ENCODE measurements around the gene ACTMAP.

Gene ACTMAP

DNA sequence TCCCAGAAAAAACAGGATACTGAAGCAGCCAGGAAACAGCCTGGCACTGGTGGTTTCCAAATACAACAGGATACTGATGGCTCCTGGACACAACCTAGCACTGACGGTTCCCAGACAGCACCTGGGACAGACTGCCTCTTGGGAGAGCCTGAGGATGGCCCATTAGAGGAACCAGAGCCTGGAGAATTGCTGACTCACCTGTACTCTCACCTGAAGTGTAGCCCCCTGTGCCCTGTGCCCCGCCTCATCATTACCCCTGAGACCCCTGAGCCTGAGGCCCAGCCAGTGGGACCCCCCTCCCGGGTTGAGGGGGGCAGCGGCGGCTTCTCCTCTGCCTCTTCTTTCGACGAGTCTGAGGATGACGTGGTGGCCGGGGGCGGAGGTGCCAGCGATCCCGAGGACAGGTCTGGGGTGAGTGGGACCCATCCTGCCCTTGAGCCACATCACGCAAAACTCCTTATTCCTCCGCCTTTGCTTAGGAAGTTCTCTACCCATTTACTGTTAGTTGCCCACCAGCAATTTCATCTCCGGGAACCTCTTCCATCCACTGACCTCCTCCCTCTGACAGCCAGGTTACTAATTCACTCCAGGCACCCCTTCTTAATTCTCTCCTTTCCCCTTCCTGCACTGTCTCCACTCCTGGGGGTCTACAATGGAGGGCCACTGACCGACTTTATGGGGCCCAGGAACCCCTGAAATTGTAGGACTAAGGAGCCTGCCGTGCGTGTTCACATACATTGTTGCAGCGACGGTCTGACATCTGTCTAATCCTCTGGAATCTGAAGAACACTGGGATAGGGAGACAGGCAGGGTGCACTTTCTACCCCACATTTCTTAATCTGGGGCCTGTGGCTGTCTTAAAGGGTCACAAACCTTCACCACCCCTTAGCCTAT lies 32.1 kb downstream of the ACTMAP start:
- no peak for DNase-seq

DNA sequence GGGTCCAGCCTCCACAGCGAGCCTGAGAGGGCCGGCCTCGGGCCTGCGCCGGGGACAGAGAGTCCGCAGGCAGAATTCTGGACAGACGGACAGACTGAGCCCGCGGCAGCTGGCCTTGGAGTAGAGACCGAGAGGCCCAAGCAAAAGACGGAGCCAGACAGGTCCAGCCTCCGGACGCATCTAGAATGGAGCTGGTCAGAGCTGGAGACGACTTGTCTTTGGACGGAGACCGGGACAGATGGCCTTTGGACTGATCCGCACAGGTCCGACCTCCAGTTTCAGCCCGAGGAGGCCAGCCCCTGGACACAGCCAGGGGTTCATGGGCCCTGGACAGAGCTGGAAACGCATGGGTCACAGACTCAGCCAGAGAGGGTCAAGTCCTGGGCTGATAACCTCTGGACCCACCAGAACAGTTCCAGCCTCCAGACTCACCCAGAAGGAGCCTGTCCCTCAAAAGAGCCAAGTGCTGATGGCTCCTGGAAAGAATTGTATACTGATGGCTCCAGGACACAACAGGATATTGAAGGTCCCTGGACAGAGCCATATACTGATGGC lies 32.9 kb downstream of the ACTMAP start:
- no peak for DNase-seq

DNA sequence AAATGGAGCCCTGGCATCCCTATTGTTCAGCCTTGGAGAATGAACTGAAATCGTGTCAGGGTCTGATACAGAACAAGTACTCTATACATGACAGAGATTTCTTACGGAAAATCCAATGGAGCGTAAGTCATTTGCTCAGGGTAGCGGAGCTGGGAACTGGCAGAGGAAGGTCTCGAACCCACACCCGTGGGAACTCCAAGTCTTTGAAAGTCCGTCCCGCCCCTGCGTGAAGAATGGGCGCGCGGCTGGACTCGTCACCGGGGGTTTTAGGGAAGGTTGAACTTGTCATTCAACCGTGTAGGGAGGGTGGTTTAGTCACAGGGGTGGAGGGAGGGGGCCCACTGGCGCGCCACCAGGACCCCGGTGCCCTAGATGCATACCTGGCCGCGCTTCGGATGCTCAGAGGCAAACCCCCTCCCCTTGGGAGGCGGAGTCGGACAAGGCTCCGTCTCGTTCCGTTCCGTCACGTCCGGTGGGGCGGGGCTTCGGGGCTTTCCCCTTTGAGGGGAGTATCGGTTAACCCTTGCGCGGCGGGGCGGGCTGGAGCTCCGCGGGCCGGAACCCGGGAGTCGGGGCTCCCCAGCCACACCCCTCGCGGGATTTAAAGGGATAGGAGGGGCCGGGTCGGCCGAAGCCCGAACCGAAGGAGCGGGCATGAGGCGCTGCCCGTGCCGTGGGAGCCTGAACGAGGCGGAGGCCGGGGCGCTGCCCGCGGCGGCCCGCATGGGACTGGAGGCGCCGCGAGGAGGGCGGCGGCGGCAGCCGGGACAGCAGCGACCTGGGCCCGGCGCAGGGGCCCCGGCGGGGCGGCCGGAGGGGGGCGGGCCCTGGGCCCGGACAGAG lies 33.6 kb downstream of the ACTMAP start, which contains the start of the genes COQ8B and ITPKC:
Gene COQ8B (minus strand): TSS at position 405 of the 843 bp plus-strand sequence. CDS start 2,254 bp downstream, outside the sequence.
Gene ITPKC (plus strand): TSS at position 631 of the 843 bp plus-strand sequence. CDS start 24 bp downstream, at position 655.
- DNase-seq = peak; percentile 99 to 100 (median 100)

DNA sequence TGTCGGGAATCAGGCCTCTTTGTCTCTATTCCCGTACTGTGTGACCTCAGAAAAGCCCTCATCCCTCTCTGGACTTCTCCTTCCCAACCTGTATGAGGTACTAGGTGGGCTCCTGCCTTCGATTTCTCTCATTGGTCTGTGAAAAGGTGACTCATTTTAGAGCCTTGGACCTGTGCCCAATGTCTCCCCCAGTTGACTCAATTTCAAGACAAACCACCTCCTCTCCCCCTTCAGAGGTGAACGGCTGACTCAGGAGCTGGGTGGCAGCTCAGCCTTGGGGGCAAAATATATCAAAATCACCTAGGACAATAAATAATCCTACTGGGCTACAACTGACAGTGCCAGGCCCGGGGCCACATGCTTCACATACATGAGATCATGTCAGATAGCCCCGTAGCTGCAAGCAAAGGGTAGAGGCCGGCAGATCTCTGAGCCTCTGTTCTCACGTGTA lies 34.2 kb downstream of the ACTMAP start:
- DNase-seq = peak in 2 of 4 experiments; percentile 37 to 39

DNA sequence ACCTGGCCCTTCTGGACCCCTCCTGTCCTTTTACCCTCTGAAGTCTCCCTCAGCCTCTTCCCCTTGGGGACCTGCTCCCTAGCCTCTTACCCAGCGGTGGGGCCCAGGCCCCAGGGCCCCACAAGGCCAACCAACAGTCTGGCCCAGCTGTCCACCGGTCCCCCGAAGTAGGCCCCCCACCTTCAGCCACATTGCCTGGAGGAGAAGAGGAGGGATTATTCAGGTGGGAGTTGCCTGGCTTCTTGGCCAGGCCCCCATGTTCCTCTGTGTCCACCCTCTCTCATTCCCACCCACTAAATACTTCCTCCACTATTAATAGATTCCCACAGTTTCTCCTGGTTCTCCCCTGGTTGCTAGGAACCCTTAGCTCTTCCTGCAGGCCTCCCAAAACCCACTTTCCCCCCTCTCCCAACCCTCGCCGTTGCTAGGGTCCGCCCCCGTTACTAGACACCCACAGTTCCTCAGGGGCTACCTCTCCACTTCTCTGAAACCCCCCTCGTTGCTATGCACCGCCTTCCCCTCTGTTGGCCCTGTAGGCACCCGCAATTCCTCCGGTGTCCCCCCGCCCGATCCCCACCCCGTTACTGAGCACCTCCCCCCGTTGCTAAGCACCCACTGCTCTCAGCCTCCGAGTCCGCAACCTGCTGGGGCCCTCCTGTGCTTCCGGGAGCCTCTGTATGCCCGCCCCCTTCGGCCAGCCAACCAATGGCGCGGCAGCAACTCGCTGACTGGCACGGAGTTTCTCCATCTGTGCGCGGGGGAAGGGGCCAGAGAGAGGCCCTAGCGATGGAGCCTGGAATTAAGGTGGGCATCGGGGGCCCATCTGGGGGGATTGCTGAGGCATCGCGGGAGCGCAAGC lies 35.6 kb downstream of the ACTMAP start:
- DNase-seq = peak; percentile 75 to 89 (median 83)

DNA sequence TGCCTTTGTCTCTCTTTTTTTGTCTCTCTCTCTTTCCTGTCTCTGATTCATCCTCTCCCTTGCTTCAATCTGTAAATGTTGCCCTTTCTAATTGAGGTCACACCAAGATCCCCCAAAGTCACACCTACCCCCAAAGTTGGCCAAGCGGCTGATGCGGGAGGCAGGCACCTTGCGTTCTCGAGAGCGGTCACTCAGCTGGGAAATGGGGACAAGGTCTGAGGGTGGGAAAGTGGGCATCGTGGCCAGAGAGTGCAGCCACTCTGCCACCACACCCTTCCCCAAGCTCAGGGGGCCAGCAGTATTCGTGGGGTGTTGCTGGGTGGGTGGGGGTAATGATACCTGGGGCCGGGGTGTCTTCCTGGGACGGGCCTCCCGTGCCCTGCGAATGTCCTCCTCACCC lies 36.3 kb downstream of the ACTMAP start:
- no peak for DNase-seq

DNA sequence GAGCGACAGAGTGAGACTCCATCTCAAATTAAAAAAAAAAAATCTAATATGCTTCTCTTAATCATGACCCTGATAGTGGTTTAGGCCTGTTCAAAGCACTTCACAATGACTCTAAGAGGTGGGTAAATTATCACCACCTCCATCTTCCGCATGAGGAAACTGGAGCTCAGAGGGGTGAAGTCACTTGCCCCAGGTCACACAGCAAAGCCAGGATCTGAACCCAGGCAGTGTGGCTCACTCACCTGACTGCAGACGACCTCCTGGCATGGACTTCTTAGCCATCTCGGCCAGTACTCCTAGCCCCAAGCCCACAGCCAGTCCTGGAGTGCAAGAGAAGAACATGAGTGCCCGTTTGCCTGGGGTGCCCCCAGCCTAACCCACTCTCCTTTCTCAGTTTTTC lies 40.5 kb downstream of the ACTMAP start:
- no peak for DNase-seq

DNA sequence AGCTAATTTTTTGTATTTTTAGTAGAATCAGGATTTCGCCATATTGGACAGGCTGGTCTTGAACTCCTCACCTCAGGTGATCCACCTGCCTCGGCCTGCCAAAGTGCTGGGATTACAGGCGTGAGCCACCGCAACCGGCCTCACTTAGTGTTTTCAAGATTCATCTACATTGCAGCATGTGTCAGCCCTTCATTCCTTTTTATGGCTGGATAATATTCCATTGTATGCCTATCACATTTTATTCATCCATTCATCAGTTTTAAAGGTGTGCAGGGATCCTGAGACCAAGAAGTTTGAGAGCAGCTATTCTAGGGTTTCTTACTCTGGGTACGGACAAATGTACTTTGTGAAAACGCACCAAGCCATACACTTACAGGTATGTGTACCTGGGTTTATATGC lies 42.7 kb downstream of the ACTMAP start:
- DNase-seq = no peak

DNA sequence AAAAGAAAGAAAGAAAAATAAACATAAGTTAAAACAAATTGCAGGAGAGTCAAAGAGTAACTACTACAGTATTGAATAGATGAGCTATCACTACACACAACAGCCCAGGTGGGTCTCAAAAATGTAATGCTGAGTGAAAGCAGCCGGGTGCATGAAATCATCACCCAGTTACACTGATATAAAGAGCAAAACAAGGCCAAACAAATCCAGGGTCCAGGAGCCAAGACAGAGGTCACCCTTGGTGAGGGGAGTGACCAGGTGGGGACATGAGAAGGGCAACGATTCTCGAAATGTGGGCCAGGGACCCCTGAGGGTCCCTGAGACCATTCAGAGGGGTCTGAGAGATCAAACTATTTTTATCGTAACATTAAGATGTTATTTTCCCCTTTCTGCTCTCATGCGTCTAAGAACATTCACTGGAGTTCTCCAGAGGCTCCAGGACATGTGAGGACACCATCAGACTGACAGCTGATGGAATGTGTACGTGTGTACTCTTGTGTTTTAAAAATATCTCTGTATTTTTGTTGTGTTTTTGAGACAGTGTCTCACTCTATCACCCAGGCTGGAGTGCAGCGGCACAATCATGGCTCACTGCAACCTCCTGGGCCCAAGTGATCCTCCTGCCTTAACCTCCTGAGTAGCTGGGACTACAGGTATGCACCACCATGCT lies 44.2 kb downstream of the ACTMAP start:
- no peak for DNase-seq

DNA sequence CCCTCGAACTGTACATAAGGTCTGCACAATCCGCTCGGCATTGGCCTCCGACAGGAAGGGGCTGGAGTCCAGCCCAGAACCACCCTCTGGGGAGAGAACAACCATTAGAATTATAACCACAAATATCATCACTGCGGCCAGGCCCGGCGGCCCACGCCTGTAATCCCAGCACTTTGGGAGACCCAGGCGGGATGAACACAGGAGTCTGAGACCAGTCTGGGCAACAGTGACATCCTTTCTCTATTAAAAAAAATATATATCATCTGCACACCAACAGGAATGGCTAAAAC lies 45.0 kb downstream of the ACTMAP start:
- DNase-seq = no peak

DNA sequence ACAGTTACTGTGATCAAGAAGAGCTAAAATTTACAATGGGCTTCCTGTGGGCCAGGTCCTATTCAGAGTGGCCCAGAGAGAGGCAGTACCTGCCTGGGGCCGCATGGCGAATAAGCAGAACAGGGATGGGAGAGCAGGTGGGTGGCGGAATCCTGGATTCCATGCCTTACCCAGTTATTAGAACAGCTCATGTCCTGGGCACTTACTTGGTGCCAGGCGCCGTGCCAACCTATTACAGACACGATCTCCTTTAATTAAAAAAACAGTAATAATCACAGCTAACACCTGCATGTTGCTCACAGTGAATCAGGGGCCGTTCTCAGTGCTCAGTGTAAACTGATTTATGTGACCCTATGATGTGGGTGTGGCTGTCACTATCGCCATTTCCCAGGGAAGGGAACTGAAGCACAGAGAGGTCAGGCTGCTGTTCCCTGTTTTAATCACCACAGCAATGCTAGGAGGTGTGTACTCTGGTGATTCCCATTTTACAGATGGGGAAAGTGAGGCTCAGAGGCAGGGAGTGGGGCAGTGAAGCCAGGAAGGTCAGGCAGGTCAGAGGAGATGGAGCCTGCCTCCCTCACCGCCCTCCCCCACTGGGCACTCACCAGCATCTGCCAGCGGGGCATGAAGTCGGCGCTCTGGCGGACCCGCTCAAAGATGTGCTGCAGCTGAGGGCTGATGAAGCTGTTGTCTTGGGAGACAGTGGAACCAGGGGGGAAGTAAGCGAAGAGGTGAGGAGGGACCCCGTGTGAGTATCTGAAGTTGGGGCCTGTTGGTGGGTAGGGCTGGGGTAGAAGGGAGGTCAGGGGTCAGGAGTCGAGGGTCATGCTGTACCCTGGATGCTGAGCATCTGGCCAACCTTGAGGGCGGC lies 45.6 kb downstream of the ACTMAP start:
- DNase-seq = no peak

DNA sequence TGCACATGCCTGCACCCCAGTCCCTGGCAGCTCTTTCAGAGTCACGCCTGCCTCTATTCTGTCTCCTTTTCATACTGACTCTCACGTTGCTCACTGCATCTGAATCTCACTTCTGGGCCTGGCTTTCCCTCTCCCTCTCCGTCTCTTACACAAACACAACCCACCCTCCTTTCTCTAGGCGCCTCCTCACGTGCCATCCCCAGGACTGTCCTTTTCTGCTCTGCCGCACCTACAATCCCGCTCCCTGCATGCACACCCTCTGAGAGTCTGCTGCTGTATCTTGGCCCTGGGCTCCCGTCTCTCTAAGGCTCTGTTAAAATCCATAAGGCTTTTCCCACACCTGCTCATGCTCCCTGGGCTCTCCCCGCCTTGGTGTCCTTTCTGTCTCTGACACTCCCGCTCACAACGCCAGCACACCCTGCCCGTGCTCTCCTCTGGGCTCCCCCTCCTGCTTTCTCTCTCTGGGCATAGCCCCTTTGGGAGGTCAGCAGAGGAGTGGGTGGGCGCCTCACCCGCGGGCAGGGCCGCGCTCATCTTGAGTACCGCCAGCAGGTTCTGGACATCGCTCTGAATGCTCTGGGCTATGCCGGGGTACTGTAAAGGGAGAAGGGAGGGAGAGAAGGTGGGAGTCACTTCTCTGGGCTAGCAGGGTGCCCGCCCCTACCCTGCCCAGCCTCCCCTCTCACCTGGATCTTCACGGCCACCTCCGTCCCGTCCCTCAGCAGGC lies 47.1 kb downstream of the ACTMAP start:
- DNase-seq = no peak

DNA sequence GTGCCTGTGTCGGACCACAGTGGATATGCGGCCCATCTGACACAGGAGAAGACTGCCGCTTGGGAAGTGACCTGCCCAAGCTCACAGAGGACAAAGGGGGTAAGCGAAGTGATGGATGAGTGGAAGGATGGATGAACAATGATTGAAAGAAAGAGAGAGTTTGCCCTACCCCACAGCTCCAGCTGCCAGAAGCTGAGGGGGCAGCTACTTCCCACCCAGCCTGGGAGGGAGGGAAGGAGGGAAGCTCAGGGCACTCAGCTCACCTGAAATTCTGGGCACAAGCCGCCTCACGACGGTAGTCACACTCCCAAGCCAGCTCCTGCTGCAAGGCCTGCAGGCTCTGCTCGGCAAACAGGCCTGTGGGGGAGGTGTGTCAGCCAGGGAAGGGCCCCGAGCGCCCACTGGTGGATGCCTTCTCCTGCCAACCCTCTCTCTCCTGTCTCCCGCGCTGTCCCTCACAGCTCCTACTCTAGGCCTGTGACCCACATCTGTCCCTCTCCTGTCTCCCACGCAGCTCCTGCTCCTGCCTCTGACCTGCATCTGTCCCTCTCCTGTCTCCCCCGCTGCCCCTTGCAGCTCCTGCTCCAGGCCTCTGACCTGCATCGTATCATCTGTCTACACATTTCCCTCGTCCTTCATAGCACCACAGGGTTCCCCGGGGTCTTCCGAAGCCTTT lies 47.8 kb downstream of the ACTMAP start:
- no peak for DNase-seq

DNA sequence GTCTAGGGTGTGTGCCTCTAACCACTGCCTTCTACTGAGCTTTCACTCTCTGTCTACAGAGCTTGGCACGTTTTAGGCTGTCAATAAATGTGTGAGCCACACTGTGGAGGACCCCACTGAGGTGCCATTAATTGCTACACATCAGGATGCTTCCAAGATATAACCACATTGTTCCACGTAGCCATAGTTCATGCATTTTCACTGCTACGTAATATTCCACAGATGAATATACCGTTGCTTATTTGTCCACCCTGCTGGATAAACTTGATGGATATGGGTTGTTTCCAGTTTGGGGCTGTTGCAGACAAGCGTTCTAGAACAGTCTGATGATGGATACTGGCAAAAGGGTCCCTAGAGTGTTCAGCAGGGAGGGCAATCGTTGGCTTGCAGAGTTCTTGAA lies 48.5 kb downstream of the ACTMAP start:
- DNase-seq = no peak

DNA sequence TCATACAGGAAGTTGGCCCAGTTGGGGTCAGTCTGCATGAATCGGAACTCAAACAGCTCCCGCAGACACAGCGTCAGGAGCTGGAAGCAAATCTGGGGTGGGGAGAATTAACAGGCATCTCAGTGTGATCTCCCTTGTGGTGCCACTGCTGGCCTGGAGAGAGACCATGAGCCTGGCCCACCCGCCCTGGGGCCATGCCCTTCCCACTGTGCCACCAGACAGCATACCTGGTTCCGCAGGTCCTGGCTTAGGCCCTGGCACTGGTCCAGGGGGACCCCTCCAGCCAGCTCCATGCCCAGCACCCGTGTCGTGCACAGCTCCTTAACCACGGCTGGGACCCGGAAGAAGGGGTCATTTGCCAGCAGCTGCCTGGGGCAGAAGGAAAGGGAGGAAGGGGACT lies 50.2 kb downstream of the ACTMAP start:
- no peak for DNase-seq

DNA sequence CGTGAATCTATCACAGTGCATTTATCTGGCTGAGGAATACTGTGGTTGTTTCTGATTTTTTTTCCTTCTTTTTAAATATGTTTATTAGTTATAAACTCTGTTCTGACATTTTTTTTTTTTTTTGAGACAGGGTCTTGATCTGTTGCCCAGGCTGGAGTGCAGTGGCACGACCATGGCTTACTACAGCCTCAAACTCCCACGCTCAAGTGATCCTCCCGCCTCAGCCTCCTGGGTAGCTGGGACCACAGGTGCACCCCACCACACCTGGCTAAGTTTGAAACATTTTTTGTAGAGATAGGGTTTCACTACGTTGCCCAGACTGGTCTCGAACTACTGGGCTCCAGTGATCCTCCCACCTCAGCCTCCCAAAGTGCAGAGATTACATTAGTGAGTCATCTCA lies 53.3 kb downstream of the ACTMAP start:
- no peak for DNase-seq

DNA sequence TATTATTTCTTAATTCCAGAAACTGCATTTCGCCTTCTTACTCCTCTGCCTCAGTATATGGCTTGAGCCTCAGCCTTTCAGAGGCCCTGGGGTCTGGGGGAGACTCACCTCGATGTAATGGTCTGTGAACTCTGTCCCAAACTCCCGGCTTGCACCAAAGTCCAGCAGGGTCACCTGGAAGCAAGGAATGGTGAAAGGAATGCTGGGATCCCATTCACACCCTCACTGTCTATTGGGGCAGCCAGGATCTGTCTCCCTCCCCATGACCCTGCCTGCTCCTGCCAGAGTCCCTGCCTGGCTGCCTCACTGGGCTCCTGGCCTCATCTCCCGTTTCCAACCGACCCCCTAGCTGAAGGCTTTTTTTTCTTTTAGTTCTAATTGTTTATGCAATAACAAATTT lies 54.4 kb downstream of the ACTMAP start:
- DNase-seq = no peak

DNA sequence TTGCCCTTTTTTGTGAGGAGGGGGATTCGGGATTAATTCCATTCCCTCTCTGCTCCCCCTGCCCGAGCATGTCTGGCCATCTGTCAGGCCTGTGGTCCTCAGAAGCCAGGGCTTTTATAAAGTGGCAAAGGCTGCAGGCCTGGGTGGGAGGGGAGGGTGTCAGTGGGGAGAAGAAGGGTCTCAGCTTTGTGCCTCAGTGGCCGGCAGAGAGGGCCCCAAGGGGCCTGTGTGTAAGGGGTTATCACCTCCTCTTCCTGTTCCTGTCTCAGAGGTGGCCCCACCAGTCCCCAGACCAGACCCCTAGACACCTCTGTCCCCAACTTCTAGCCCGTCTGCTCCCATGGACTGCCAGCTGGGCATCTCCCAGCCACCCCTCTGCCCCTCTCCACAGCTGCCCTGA lies 56.4 kb downstream of the ACTMAP start:
- no peak for DNase-seq

DNA sequence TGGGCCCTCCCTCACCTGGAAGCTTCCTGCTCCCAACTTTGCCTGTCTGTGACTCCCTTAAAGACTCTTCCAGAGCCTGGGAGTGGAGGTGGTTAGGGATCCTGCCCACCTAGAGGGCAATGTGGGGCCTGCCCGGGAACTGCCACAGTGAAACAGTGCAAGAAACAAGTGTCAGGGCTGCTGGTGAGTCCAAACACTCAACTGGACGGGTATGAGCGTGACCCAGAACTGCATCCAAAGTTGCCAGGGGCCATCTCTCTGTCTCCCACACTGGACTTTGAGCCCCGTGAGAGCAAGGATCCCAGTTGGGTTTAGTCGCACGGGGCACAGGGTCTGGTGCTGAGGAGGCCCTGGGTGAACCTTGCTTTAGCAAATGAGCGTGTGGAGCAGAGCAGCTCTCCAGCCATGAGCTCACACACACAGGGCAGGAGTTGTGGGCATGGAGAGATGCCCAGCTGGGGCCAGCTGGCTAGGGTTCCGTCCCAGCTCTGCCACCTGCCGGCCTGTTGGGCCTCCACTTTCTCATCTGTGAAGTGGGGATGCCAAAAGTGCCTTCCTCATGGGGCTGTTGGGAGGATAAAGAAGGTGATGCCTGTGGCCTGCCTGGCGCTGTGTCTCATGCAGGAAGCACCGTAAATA lies 57.0 kb downstream of the ACTMAP start:
- DNase-seq = no peak
